OCI-LY7 (cell line): ENCODE results near the gene TANC1.

Experiments
- CTCF ChIP-seq: fragments of 200-600 bp; sonication (generic); conservative IDR thresholded peaks from 2 replicates; pipeline ENCODE4 v1.5.1; 2014; ENCODE audit warnings: mild to moderate bottlenecking, antibody characterized with exemption, low read length, moderate library complexity, mixed read lengths
- EZH2phosphoT487 ChIP-seq: fragments of 200-600 bp; sonication (generic); IDR thresholded peaks from 2 replicates; pipeline ENCODE4 v1.6.1; 2018; ENCODE audit warnings: low read depth, borderline replicate concordance, mild to moderate bottlenecking, mixed run types, antibody characterized with exemption, low read length, moderate library complexity, mixed read lengths

GRCh38 chr2:159043710-159044109, 75.3 kb downstream of the TANC1 start:
- no peak for TF ChIP-seq CTCF
- TF ChIP-seq EZH2phosphoT487 = no peak
